ENCODE data around the gene IKZF1. TPM values are rescaled to one million over a fixed set of nuclear protein-coding genes. Genes with fewer than 3 reads are reported as not detected.

IKZF1 gene
- total and polyA plus RNA-seq, 2 of the 13 experiments (the other 11 are each of a cell fraction or from before 2014, with no cell fraction given): not detected

- TF ChIP-seq ZNF296 (CRISPR knock-in tag; conservative IDR thresholded peaks at IDR 0.05) (no peak), USF2 (IDR thresholded peaks at IDR 0.05; ENCODE audit: low read depth, low read length) (no peak), USF2 (CRISPR knock-in tag; IDR thresholded peaks at IDR 0.05; ENCODE audit: borderline replicate concordance) (no peak), YEATS4 (CRISPR knock-in tag; IDR thresholded peaks at IDR 0.05; ENCODE audit: borderline replicate concordance) (no peak), ZNF577 (CRISPR knock-in tag; IDR thresholded peaks at IDR 0.05; ENCODE audit: borderline replicate concordance, low read depth) (no peak), ZNF589 (CRISPR knock-in tag; conservative IDR thresholded peaks at IDR 0.05) (no peak), DRAP1 (CRISPR knock-in tag; IDR thresholded peaks at IDR 0.05) (no peak), SMAD1 (CRISPR knock-in tag; IDR thresholded peaks at IDR 0.05; ENCODE audit: borderline replicate concordance, low read depth) (no peak), REXO4 (CRISPR knock-in tag; IDR thresholded peaks at IDR 0.05; ENCODE audit: borderline replicate concordance) (no peak), MXD3 (CRISPR knock-in tag; IDR thresholded peaks at IDR 0.05) (no peak), NR2F6 (IDR thresholded peaks at IDR 0.05) (no peak), NR2F6 (CRISPR knock-in tag; IDR thresholded peaks at IDR 0.05) (no peak), ARHGAP35 (CRISPR knock-in tag; IDR thresholded peaks at IDR 0.05; ENCODE audit: borderline replicate concordance) (no peak), SNAI1 (CRISPR knock-in tag; IDR thresholded peaks at IDR 0.05; ENCODE audit: borderline replicate concordance) (no peak), TOPORS (CRISPR knock-in tag; IDR thresholded peaks at IDR 0.05) (no peak), SAFB2 (CRISPR knock-in tag; IDR thresholded peaks at IDR 0.05; ENCODE audit: borderline replicate concordance, low read depth) (no peak)
- H3K4me1 ChIP-seq (ENCODE audit: insufficient read depth, low read length): peaks cover 13% of the 10 kb centered on the region
- H3K27me3 ChIP-seq (ENCODE audit: control insufficient read depth in 1 of 2, insufficient read depth in 2 of 2, low read length in 2 of 2): no peaks in the 10 kb centered on the region
- ChIA-PET CTCF (ENCODE audit: low intra/inter-chr PET ratio, low total read pairs) (no interaction called here), POLR2A (no interaction called here)
- DNase-seq (ENCODE audit: low spot score) (no peak), ATAC-seq (no peak), FAIRE-seq (no peak)
- H2AFZ ChIP-seq (ENCODE audit: low read length): no peak overlapping the region
- no peak overlapping the region for H3K4me2 ChIP-seq (ENCODE audit: low read depth, low read length)
- H4K20me1 ChIP-seq (ENCODE audit: insufficient read depth, low read length): no peaks in the 10 kb centered on the region
- intact Hi-C loops (cut with micrococcal nuclease; ENCODE audit: unreplicated experiment) (no loop called here), in situ Hi-C loops (cut with HindIII; ENCODE audit: extremely low pct_ligation_motif_present, low pct_unique_long_range_greater_than_20kb) (no loop called here)
- no peak overlapping the region for H3K4me3 ChIP-seq (replicated peaks in 1 of 3; ENCODE audit: insufficient read depth in 1 of 3, low read depth in 2 of 3, low read length in 3 of 3)
- no peak overlapping the region for H3K27ac ChIP-seq (ENCODE audit: extremely low read length, insufficient read depth, low read length)
- BruUV-seq (replicated peaks): no TSS peak
- H3K9me3 ChIP-seq (ENCODE audit: low read length): no peaks in the 10 kb centered on the region
- H3K36me3 ChIP-seq (replicated peaks in 1 of 2; ENCODE audit: control insufficient read depth in 1 of 2, insufficient read depth in 2 of 2, low read length in 2 of 2): no peaks in the 10 kb centered on the region
- 37% methylated on average over 3 of the region's 3 CpGs for WGBS (ENCODE audit: low lambda C conversion rate)
- H3K79me2 ChIP-seq (ENCODE audit: insufficient read depth, low read length): no peaks in the 10 kb centered on the region
- no peak overlapping the region for H3K9ac ChIP-seq (ENCODE audit: insufficient read depth, low read depth, low read length)
These were observed 124.4 kb downstream of the IKZF1 start for GRCh38 chr7:50428911-50429310.
